ENCODE data around the gene SLC17A1.

DNA sequence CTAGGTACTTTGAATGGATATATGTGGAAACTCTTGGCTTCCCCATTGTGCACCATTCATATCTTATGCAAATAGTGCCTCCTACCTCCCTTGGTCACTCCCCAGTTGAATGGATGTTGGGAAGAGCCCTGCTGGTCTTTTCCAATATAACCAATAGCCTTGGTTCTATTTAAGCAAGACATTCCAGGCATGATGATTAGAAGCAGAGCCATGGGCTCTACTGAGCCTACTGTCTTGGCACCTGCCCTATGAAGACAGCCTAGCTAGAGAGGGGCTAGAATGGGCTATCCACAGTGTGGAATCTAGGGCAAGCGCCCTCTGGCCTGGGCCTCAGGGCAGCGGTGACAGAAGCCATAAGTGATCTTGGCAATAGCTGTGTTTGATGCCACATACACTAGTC lies 15.6 kb downstream of the SLC17A1 start:
- TF ChIP-seq, protein P1, sequence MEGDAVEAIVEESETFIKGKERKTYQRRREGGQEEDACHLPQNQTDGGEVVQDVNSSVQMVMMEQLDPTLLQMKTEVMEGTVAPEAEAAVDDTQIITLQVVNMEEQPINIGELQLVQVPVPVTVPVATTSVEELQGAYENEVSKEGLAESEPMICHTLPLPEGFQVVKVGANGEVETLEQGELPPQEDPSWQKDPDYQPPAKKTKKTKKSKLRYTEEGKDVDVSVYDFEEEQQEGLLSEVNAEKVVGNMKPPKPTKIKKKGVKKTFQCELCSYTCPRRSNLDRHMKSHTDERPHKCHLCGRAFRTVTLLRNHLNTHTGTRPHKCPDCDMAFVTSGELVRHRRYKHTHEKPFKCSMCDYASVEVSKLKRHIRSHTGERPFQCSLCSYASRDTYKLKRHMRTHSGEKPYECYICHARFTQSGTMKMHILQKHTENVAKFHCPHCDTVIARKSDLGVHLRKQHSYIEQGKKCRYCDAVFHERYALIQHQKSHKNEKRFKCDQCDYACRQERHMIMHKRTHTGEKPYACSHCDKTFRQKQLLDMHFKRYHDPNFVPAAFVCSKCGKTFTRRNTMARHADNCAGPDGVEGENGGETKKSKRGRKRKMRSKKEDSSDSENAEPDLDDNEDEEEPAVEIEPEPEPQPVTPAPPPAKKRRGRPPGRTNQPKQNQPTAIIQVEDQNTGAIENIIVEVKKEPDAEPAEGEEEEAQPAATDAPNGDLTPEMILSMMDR (IDR thresholded peaks at IDR 0.05) = no peak
- no peak for TF ChIP-seq POLR2AphosphoS5 (IDR thresholded peaks at IDR 0.05; ENCODE audit: low read depth, low read length)
- TF ChIP-seq, protein P2, sequence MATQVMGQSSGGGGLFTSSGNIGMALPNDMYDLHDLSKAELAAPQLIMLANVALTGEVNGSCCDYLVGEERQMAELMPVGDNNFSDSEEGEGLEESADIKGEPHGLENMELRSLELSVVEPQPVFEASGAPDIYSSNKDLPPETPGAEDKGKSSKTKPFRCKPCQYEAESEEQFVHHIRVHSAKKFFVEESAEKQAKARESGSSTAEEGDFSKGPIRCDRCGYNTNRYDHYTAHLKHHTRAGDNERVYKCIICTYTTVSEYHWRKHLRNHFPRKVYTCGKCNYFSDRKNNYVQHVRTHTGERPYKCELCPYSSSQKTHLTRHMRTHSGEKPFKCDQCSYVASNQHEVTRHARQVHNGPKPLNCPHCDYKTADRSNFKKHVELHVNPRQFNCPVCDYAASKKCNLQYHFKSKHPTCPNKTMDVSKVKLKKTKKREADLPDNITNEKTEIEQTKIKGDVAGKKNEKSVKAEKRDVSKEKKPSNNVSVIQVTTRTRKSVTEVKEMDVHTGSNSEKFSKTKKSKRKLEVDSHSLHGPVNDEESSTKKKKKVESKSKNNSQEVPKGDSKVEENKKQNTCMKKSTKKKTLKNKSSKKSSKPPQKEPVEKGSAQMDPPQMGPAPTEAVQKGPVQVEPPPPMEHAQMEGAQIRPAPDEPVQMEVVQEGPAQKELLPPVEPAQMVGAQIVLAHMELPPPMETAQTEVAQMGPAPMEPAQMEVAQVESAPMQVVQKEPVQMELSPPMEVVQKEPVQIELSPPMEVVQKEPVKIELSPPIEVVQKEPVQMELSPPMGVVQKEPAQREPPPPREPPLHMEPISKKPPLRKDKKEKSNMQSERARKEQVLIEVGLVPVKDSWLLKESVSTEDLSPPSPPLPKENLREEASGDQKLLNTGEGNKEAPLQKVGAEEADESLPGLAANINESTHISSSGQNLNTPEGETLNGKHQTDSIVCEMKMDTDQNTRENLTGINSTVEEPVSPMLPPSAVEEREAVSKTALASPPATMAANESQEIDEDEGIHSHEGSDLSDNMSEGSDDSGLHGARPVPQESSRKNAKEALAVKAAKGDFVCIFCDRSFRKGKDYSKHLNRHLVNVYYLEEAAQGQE (IDR thresholded peaks at IDR 0.05; ENCODE audit: insufficient read depth in 1 of 2, low read depth in 2 of 2, low read length in 1 of 2) = no peak

Measured in Panc1 (cell line).